ENCODE data around the gene CDC14A.

The CDC14A gene

GRCh38 chr1:100455478-100456072 is 103.3 kb downstream of the CDC14A start:
- DNase-seq: no peak

DNA sequence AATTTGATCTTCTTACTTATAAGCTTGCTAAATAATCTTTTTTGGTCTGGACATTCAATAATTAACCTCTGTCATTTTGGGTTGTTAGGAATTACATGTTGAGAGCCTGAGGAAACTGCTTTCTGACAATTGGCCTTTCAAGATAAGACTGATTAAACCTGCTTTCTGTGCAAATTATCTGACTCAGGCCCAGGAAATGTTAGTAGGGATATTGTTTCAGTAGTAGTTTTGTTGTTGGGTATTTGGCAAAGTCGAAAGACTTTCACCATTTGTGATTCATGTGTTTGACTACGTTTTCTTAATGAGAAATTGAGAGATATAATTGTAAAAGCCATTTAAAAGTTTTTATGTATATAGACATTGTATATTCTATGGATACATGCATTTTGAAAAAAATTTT is 104.6 kb downstream of the CDC14A start:
- DNase-seq: no peak

GRCh38 chr1:100457683-100458082 is 105.4 kb downstream of the CDC14A start:
- DNase-seq: no peak

DNA sequence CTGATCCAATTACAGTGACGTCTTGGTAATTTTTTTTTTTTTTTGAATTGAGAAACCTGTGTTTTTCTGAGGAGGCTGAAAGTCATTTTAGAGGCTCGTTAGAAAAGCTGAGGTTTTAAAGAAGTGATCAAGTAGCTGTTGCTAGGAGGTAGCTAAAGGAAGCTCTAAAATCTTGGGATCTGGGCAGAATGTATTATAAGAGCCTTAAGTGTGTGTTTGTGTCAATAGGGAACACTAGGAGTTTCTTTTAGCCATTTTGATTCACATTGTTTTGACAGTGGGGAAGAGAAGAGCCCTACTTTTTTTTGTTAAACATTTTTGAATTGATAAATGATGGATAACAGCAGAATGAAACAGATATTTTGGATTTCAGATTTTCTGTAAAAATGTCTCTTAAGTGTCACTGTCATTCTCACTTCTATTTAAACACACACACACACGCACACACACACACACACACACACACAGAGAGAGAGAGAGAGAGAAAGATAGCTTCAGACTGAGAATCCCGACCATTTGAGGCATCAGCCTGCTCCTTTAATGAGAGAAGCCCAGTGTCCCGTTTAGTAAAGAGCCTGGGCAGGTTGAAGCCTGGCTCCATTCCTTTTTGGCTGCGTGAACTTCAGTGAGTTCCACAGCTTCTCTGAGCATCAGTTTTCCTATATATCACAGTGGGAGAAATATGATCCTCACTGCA is 106.5 kb downstream of the CDC14A start:
- no peak for DNase-seq

DNA sequence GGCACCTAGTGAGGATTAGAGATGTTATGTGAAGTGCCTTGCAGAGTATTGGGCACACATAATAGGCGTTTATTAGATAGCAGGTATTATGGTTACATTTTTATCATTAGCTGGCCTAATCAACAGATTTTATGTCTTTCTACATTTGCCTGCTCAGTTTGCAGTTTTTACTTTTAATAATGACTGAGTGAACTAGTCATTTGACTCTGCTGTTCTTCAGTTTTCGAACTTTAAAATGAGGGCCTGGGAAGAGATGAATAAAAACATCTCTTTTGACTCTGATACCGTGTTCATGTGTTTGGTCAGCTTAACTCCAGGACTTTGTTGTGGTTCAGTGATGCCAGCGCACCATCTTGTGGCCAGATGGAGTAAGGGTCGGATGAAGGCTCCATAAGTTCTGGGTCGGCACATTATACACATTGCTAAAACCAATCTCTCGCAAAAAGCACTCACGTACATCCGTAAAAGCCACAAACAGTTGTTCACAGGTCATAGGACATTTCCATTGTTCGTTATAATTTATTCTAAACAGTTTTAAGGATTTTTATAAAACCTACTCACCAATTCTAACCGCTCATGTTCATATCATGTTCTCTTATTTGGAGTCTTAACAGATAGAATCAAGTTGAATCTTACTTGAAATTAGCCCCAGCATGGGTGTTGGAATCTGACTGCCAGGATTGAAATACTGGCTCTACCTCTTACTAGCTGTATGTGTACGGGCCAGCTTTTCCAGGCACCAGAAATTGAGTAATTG is 107.2 kb downstream of the CDC14A start:
- DNase-seq: peak; percentile 86

DNA sequence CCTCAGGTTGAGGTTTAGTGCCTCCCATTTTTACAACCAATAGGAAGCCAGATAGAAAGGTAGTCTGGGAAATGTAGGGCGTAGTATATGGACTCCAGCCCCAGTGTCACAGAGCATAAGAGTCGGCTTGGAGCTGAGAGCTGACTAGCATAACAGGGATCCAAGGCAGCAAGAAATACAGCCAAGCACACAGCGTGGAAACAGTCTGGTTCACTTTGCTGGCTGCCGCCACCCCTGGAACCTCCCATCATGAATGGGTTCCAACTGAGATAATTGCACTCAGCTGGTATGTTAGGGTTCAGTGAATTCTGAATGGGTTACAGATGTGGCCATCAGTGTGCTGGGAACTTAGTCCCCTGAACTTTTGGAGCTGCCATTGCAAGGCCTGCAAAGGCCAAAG is 108.9 kb downstream of the CDC14A start:
- no peak for DNase-seq

- DNase-seq: no peak
Measured at GRCh38 chr1:100462326-100463025, 110.2 kb downstream of the CDC14A start.

- peak; percentile 75 for DNase-seq
Measured at GRCh38 chr1:100463791-100464424, 111.6 kb downstream of the CDC14A start.

DNA sequence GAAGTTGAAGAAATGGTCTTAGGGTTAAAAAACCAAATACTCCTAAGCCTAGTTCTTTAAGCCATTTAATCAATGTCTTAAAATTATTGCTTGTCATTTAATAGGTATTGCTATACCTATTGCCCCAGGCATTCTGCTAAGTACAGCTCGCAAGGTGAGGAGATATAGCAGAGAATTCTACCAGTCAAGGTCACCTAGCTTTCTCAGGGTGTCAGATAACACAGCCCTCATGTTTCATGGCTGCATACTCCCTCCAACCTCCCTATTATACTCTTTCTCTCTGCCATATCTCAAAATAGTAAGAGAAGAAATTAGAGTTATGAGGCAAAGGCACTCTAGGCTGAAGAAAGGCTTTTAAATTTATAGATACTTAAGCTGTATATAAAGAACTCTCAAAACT is 117.3 kb downstream of the CDC14A start:
- no peak for DNase-seq

DNA sequence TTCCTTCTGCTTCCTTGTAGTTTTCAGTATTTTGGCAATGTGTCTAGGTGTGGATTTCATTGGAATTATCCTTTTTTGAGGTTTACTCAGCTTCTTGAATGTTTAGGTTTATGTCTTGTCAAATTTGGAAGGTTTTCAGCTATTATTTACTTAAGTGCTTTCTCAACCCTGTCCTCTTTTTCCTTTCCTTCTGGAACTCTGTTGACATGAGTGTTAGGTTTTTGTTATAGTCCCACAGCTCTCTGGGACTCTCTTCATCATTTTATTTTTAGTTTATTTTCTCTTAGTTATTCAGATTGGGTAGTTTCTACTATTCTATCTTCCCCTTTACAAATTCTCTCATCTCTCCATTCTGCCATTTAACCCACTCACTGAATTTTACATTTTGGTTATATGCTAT is 122.5 kb downstream of the CDC14A start:
- DNase-seq: no peak

- no peak for DNase-seq
Measured at GRCh38 chr1:100476735-100477290, 124.5 kb downstream of the CDC14A start.

GRCh38 chr1:100478816-100479215 is 126.5 kb downstream of the CDC14A start:
- no peak for DNase-seq

- no peak for DNase-seq
Measured at GRCh38 chr1:100479620-100480338, 127.5 kb downstream of the CDC14A start.

- DNase-seq: no peak
Measured at GRCh38 chr1:100481303-100481702, 129.0 kb downstream of the CDC14A start.

GRCh38 chr1:100482167-100482566 is 129.9 kb downstream of the CDC14A start:
- DNase-seq: no peak

GRCh38 chr1:100482748-100483147 is 130.4 kb downstream of the CDC14A start:
- DNase-seq: no peak

DNA sequence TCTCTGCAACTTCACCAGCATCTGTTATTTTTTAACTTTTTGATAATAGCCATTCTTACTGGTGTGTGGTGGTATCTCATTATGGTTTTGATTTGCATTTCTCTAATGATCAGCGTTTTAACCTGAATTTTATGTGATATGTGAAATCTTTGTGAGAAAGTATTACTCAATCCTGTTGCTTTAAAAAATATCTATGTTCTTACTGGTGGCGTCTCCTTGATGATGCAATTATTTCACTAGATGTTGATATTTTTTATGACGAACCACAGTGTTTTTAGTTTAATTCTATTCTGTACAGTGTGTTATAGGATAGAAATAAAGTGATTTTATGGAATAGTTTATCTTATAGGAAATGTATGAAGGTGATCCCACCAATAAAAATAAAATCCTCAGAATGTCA is 130.9 kb downstream of the CDC14A start:
- DNase-seq: no peak

GRCh38 chr1:100485855-100486258 is 133.6 kb downstream of the CDC14A start:
- no peak for DNase-seq

GRCh38 chr1:100494393-100495084 is 142.2 kb downstream of the CDC14A start:
- DNase-seq: no peak

- no peak for DNase-seq
Measured at GRCh38 chr1:100496896-100497295, 144.6 kb downstream of the CDC14A start.

- DNase-seq: no peak
Measured at GRCh38 chr1:100497796-100498195, 145.5 kb downstream of the CDC14A start.

All from activated CD4-positive, alpha-beta T cell treated with anti-CD3 and anti-CD28 coated beads, Interleukin-10, Interleukin-2, amounts not matched to agents 100 ng/mL and 50 ng/mL, durations not matched to agents 16 hours and 8 hours (primary cell).